ENCODE data around the gene PCDH9. TPM values are rescaled to one million over a fixed set of nuclear protein-coding genes. Genes with fewer than 3 reads are reported as not detected.

Gene PCDH9
- total RNA-seq, 1 donor from 2014 or later = 33.8 TPM

GRCh38 chr13:67049744-67050143 is 180.4 kb downstream of the PCDH9 start:
- Mint-ChIP-seq H3K27ac (ENCODE audit: unreplicated experiment) (no peak overlapping the region), H3K4me1 (ENCODE audit: unreplicated experiment) (peaks cover 24% of the 10 kb centered on the region), H3K27me3 (ENCODE audit: unreplicated experiment) (no peaks in the 10 kb centered on the region), H3K9me3 (ENCODE audit: unreplicated experiment) (no peaks in the 10 kb centered on the region), H3K4me3 (ENCODE audit: unreplicated experiment) (no peak overlapping the region), H3K36me3 (ENCODE audit: unreplicated experiment) (peaks cover 4% of the 10 kb centered on the region)
- no peak for TF ChIP-seq CTCF (IDR thresholded peaks at IDR 0.05)
- no peak for DNase-seq (ENCODE audit: extremely low spot score, unreplicated experiment)

- peaks cover 33% of the 10 kb centered on the region for H3K4me1 Mint-ChIP-seq (ENCODE audit: unreplicated experiment)
Measured at GRCh38 chr13:67048821-67049150, 181.3 kb downstream of the PCDH9 start.

GRCh38 chr13:67048084-67048820 is 181.9 kb downstream of the PCDH9 start:
- Mint-ChIP-seq H3K36me3 (ENCODE audit: unreplicated experiment) (peaks cover 4% of the 10 kb centered on the region), H3K27me3 (ENCODE audit: unreplicated experiment) (no peaks in the 10 kb centered on the region), H3K9me3 (ENCODE audit: unreplicated experiment) (peaks cover 2% of the 10 kb centered on the region), H3K4me3 (ENCODE audit: unreplicated experiment) (no peak overlapping the region), H3K4me1 (ENCODE audit: unreplicated experiment) (peaks cover 35% of the 10 kb centered on the region), H3K27ac (ENCODE audit: unreplicated experiment) (peak overlapping the region; percentile 83)
- no peak for TF ChIP-seq CTCF (IDR thresholded peaks at IDR 0.05)
- no peak for DNase-seq (ENCODE audit: extremely low spot score, unreplicated experiment)

More at GRCh38 chr13:67048821-67049150, 181.3 kb downstream of the PCDH9 start:
- Mint-ChIP-seq H3K9me3 (ENCODE audit: unreplicated experiment) (no peaks in the 10 kb centered on the region), H3K36me3 (ENCODE audit: unreplicated experiment) (peaks cover 4% of the 10 kb centered on the region), H3K27ac (ENCODE audit: unreplicated experiment) (peak overlapping the region; percentile 83), H3K4me3 (ENCODE audit: unreplicated experiment) (no peak overlapping the region), H3K27me3 (ENCODE audit: unreplicated experiment) (no peaks in the 10 kb centered on the region)
- TF ChIP-seq CTCF (IDR thresholded peaks at IDR 0.05) = no peak
- DNase-seq (ENCODE audit: extremely low spot score, unreplicated experiment) = no peak

- Mint-ChIP-seq H3K4me1 (ENCODE audit: unreplicated experiment) (peaks cover 38% of the 10 kb centered on the region), H3K9me3 (ENCODE audit: unreplicated experiment) (peaks cover 9% of the 10 kb centered on the region), H3K36me3 (ENCODE audit: unreplicated experiment) (peaks cover 2% of the 10 kb centered on the region), H3K27ac (ENCODE audit: unreplicated experiment) (no peak overlapping the region), H3K27me3 (ENCODE audit: unreplicated experiment) (no peaks in the 10 kb centered on the region), H3K4me3 (ENCODE audit: unreplicated experiment) (no peak overlapping the region)
- no peak for TF ChIP-seq CTCF (IDR thresholded peaks at IDR 0.05)
- no peak for DNase-seq (ENCODE audit: extremely low spot score, unreplicated experiment)
Measured at GRCh38 chr13:67045357-67045756, 184.8 kb downstream of the PCDH9 start.

- no peak for TF ChIP-seq CTCF (IDR thresholded peaks at IDR 0.05)
- Mint-ChIP-seq H3K4me1 (ENCODE audit: unreplicated experiment) (peaks cover 34% of the 10 kb centered on the region), H3K4me3 (ENCODE audit: unreplicated experiment) (no peak overlapping the region), H3K36me3 (ENCODE audit: unreplicated experiment) (no peaks in the 10 kb centered on the region), H3K9me3 (ENCODE audit: unreplicated experiment) (peaks cover 9% of the 10 kb centered on the region), H3K27me3 (ENCODE audit: unreplicated experiment) (no peaks in the 10 kb centered on the region), H3K27ac (ENCODE audit: unreplicated experiment) (no peak overlapping the region)
- DNase-seq (ENCODE audit: extremely low spot score, unreplicated experiment) = no peak
Measured at GRCh38 chr13:67043901-67044300, 186.2 kb downstream of the PCDH9 start.
